Measurements from ENCODE around the gene DDX25. TPM values are rescaled to one million over a fixed set of nuclear protein-coding genes. Genes with fewer than 3 reads are reported as not detected.

DDX25 gene
- total and polyA plus RNA-seq, 12 donors: 0.01 TPM; not detected in 11

GRCh38 chr11:125945011-125945796, 40.9 kb downstream of the DDX25 start:
- H3K4me3 ChIP-seq: no peak overlapping the region
- peaks cover 7 to 24% (median 17%) of the 10 kb centered on the region in 9 donors for H3K4me1 ChIP-seq
- no peaks in the 10 kb centered on the region for H3K36me3 ChIP-seq
- 76 to 79% methylated on average over 15 of the region's 15 CpGs for WGBS, 2 donors
- H3K27me3 ChIP-seq: peaks cover 0 to 4% (median 0%) of the 10 kb centered on the region in 7 donors
- no peaks in the 10 kb centered on the region for H3K9me3 ChIP-seq
- DNase-seq: no peak
- ATAC-seq: no peak
- intact Hi-C loops (cut with DNase I): loop anchor here in 2 of 10 donors (5.0 to 10.0 kb wide), 2 partner anchors 110 to 247 kb away; no protein-coding TSS in a partner anchor
- no peak overlapping the region for H3K27ac ChIP-seq
- no peak for TF ChIP-seq CTCF (IDR thresholded peaks at IDR 0.05)

- H3K27me3 ChIP-seq: peaks cover 0 to 4% (median 0%) of the 10 kb centered on the region in 7 donors
- no peaks in the 10 kb centered on the region for H3K36me3 ChIP-seq
- WGBS, 2 donors: 88 to 90% methylated on average over 8 of the region's 8 CpGs
- ATAC-seq (no peak), DNase-seq (no peak)
- H3K4me1 ChIP-seq: peaks cover 12 to 26% (median 22%) of the 10 kb centered on the region in 9 donors
- intact Hi-C loops (cut with DNase I): loop anchor here in 2 of 10 donors (5.0 to 10.0 kb wide), 2 partner anchors 109 to 246 kb away; no protein-coding TSS in a partner anchor
- H3K9me3 ChIP-seq: no peaks in the 10 kb centered on the region
- no peak for TF ChIP-seq CTCF (IDR thresholded peaks at IDR 0.05)
- no peak within 1 kb of the TSS for H3K4me3 ChIP-seq
- H3K27ac ChIP-seq: no peak within 1 kb of the TSS
Measured at GRCh38 chr11:125945797-125946520, 41.7 kb downstream of the DDX25 start, which contains the start of gene VSIG10L2. Gene VSIG10L2 (plus strand): TSS chr11:125946044. CDS start chr11:125946056, 12 bp downstream.

- Histone ChIP-seq H3K36me3 (no peaks in the 10 kb centered on the region), H3K4me1 (peaks cover 15 to 26% (median 23%) of the 10 kb centered on the region in 9 donors), H3K27me3 (peaks cover 0 to 4% (median 0%) of the 10 kb centered on the region in 7 donors), H3K27ac (no peak overlapping the region), H3K4me3 (no peak overlapping the region), H3K9me3 (no peaks in the 10 kb centered on the region)
- no peak for TF ChIP-seq CTCF (IDR thresholded peaks at IDR 0.05)
- WGBS, 2 donors: 94 to 98% methylated on average over 14 of the region's 14 CpGs
- intact Hi-C loops (cut with DNase I): loop anchor here in 2 of 10 donors (5.0 to 10.0 kb wide), 2 partner anchors 108 to 245 kb away; no protein-coding TSS in a partner anchor
- ATAC-seq: no peak
- no peak for DNase-seq
Measured at GRCh38 chr11:125946712-125947418, 42.6 kb downstream of the DDX25 start.

Measured in heart right ventricle (tissue), 16 donors.